Astrocyte of the spinal cord (primary cell): ENCODE results near the gene GOSR2.
"Not testable (repeated sequence)": the region's sequence is repeated elsewhere in the genome, so short reads cannot be mapped to it uniquely, and the experiment has no call there.

Experiments used
- DNase-seq: peaks from one replicate; pipeline ENCODE4 v3.0.0; 2011; ENCODE audit warnings: low read depth, low spot score
- H3K4me3 ChIP-seq: 2 replicates; pipeline ENCODE4 v1.5.1; 2011; ENCODE audit warnings: low read depth, mild to moderate bottlenecking, low read length, moderate library complexity
- CTCF ChIP-seq: IDR thresholded peaks from 2 replicates; pipeline ENCODE4 v1.5.1; 2012; ENCODE audit warnings: low read depth, mild to moderate bottlenecking, low read length, inconsistent platforms
- in situ Hi-C: cut with HindIII; loops from 2 replicates; pipeline ENCODE4 v1.10.0; 2017; ENCODE audit warnings: low sequenced_read_pairs

Gene GOSR2

DNA sequence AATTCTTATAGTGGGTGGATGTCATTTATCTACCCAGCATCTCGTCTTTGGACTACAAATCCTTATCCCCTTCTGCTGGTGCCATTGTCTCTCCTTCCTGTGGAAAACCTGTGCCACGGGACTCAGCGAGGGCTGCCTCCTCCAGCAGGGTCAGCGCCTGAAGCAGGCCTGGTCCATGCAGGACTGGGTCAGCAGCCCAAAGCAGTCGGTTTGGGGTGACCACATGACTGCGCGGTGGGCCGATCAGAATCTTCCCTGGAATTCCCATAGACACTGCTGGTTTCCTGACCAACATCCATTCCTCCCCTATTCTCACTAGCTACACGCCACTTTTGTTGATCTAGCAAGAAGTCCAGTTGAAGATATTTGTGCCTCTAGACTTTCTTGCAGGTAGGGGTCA, 29.2 kb downstream of the GOSR2 start:
- in situ Hi-C loops, result no loop called here
- TF ChIP-seq CTCF, result no peak
- H3K4me3 ChIP-seq, result no peak overlapping the region

DNA sequence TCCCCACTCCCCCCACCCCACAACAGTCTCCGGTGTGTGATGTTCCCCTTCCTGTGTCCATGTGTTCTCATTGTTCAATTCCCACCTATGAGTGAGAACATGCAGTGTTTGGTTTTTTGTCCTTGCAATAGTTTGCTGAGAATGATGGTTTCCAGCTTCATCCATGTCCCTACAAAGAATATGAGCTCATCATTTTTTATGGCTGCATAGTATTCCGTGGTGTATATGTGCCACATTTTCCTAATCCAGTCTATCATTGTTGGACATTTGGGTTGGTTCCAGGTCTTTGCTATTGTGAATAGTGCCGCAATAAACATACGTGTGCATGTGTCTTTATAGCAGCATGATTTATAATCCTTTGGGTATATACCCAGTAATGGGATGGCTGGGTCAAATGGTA, 30.2 kb downstream of the GOSR2 start:
- in situ Hi-C loops, H3K4me3 ChIP-seq, DNase-seq: not testable (repeated sequence)

More for the DNA sequence above, 29.2 kb downstream of the GOSR2 start:
- no peak for DNase-seq

DNA sequence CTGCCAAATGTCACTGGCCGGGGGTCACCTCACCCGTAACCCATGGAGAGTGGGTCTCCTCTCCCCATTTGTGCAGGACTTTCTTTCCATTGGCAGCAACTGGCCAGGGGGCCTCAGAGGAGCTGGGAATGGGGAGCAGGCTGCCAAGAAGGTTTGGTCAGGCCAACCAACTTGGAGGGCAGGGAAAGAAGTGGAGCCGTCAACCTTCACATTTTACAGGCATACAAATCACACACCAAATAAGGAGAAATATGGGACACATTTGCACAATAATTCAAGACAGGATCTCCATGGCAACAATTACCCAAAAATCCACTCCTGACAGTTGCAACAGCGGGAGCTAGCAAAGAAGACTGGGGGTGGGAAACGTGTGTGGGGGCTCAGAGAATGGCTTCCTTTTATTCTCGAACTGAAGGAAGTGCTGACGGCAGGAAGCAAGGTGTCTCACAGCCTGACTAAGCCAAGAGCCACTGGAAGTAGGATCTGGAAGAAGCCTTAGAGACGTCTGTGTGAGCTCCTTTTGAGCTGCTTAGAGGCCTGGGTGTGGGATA, 35.2 kb downstream of the GOSR2 start:
- in situ Hi-C loops, result no loop called here
- no peak for DNase-seq
- H3K4me3 ChIP-seq, result no peak overlapping the region
- TF ChIP-seq CTCF, result no peak

GRCh38 chr17:46960152-46960551, 37.2 kb downstream of the GOSR2 start:
- TF ChIP-seq CTCF, result no peak
- in situ Hi-C loops, result no loop called here
- no peak for DNase-seq
- H3K4me3 ChIP-seq, result no peak overlapping the region

DNA sequence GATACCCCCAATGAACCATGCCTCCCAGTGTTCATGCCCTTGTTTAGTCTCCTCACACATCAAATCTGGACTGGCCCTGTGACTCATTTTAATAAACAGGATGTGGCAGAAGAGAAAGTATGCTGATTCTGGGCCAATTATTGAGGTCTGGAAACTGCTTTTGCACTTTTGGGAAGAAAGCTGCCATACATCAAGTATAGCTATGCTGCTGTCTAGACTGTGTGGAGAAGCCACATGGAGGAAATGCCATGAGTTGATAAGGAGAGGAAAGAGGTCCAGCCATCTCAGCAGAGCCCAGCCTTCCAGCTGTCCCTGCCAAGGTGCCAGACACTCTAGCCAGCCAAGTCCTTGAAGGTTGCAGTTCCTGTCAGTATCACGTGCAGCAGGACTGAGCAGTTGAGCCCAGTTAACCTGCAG, 39.4 kb downstream of the GOSR2 start:
- DNase-seq, result peak; percentile 48
- in situ Hi-C loops, result no loop called here
- no peak for TF ChIP-seq CTCF
- H3K4me3 ChIP-seq, result no peak overlapping the region

- in situ Hi-C loops, result no loop called here
- no peak for TF ChIP-seq CTCF
- H3K4me3 ChIP-seq, result no peak overlapping the region
- no peak for DNase-seq
Measured at GRCh38 chr17:46963571-46963970, 40.6 kb downstream of the GOSR2 start.

- in situ Hi-C loops, result no loop called here
Measured at GRCh38 chr17:46964315-46965265, 41.6 kb downstream of the GOSR2 start.

More at GRCh38 chr17:46964315-46965265, 41.6 kb downstream of the GOSR2 start:
- no peak for DNase-seq
- no peak overlapping the region for H3K4me3 ChIP-seq
- TF ChIP-seq CTCF, result no peak
